GM18526 (cell line): ENCODE data around the gene SLC25A22.
A peak's percentile ranks its signal among the peaks of the same experiment; 100 is the strongest.

Experiments
- POLR2A ChIP-seq: IDR thresholded peaks from 3 replicates; pipeline ENCODE4 v1.6.1; 2011; ENCODE audit not compliant: insufficient read length; ENCODE audit errors: extremely low read depth

SLC25A22 gene

GRCh38 chr11:837990-838307 lies 39.9 kb upstream of the SLC25A22 start:
- peak; percentile 1 for TF ChIP-seq POLR2A

- TF ChIP-seq POLR2A = peak; percentile 18
These were observed 39.3 kb upstream of the SLC25A22 start for GRCh38 chr11:837189-837989.

GRCh38 chr11:836700-837099 lies 38.6 kb upstream of the SLC25A22 start:
- TF ChIP-seq POLR2A = no peak

GRCh38 chr11:836274-836673 lies 38.2 kb upstream of the SLC25A22 start:
- TF ChIP-seq POLR2A = no peak

- TF ChIP-seq POLR2A = no peak
These were observed 36.6 kb upstream of the SLC25A22 start for GRCh38 chr11:834371-835316.

GRCh38 chr11:833849-834311 lies 35.8 kb upstream of the SLC25A22 start:
- TF ChIP-seq POLR2A = no peak

GRCh38 chr11:833114-833791 lies 35.2 kb upstream of the SLC25A22 start:
- TF ChIP-seq POLR2A = no peak

GRCh38 chr11:832529-833113 lies 34.5 kb upstream of the SLC25A22 start, which contains the start of gene CD151:
Gene CD151, plus strand, starts transcription at chr11:832952. Its CDS starts 3,118 bp downstream, at chr11:836070.
- peak; percentile 21 for TF ChIP-seq POLR2A

- no peak for TF ChIP-seq POLR2A
These were observed 34.0 kb upstream of the SLC25A22 start for GRCh38 chr11:831961-832528.

- TF ChIP-seq POLR2A = no peak
These were observed 33.2 kb upstream of the SLC25A22 start for GRCh38 chr11:831118-831864.

GRCh38 chr11:830295-831117 lies 32.4 kb upstream of the SLC25A22 start:
- TF ChIP-seq POLR2A = no peak

- TF ChIP-seq POLR2A = peak; percentile 27
These were observed 31.8 kb upstream of the SLC25A22 start for GRCh38 chr11:829847-830294.
